ENCODE data around the gene SLC30A3.
"Not testable (repeated sequence)": the region's sequence is repeated elsewhere in the genome, so short reads cannot be mapped to it uniquely, and the experiment has no call there.

SLC30A3 gene

GRCh38 chr2:27262379-27263286 is at the start of gene SLC30A3:
Gene SLC30A3 (minus strand): TSS chr2:27263047. CDS start chr2:27262906, 141 bp downstream.
- peak; percentile 93 for DNase-seq (ENCODE audit: low spot score)

GRCh38 chr2:27312152-27312551 is 49.3 kb upstream of the SLC30A3 start:
- DNase-seq (ENCODE audit: low spot score) = no peak

GRCh38 chr2:27309651-27310050 is 46.8 kb upstream of the SLC30A3 start:
- DNase-seq (ENCODE audit: low spot score) = no peak

GRCh38 chr2:27308359-27308881 is 45.6 kb upstream of the SLC30A3 start, which contains the start of gene UCN:
Gene UCN (minus strand): TSS chr2:27308445. CDS start chr2:27307895, 550 bp downstream.
- DNase-seq (ENCODE audit: low spot score) = no peak

GRCh38 chr2:27307545-27308358 is 44.9 kb upstream of the SLC30A3 start:
- no peak for DNase-seq (ENCODE audit: low spot score)

GRCh38 chr2:27307287-27307544 is 44.4 kb upstream of the SLC30A3 start:
- DNase-seq (ENCODE audit: low spot score) = no peak

GRCh38 chr2:27306573-27307286 is 43.9 kb upstream of the SLC30A3 start:
- peak; percentile 37 for DNase-seq (ENCODE audit: low spot score)

- no peak for DNase-seq (ENCODE audit: low spot score)
These were observed 43.3 kb upstream of the SLC30A3 start for GRCh38 chr2:27306136-27306535.

GRCh38 chr2:27305516-27305915 is 42.7 kb upstream of the SLC30A3 start:
- no peak for DNase-seq (ENCODE audit: low spot score)

- DNase-seq (ENCODE audit: low spot score) = no peak
These were observed 41.8 kb upstream of the SLC30A3 start for GRCh38 chr2:27304488-27305240.

GRCh38 chr2:27303093-27304025 is 40.5 kb upstream of the SLC30A3 start:
- DNase-seq (ENCODE audit: low spot score) = peak; percentile 68

GRCh38 chr2:27300606-27301005 is 37.8 kb upstream of the SLC30A3 start:
- DNase-seq (ENCODE audit: low spot score) = not testable (repeated sequence)

GRCh38 chr2:27298391-27299080 is 35.7 kb upstream of the SLC30A3 start:
- no peak for DNase-seq (ENCODE audit: low spot score)

- no peak for DNase-seq (ENCODE audit: low spot score)
These were observed 34.3 kb upstream of the SLC30A3 start for GRCh38 chr2:27297195-27297594.

GRCh38 chr2:27296481-27296880 is 33.6 kb upstream of the SLC30A3 start:
- no peak for DNase-seq (ENCODE audit: low spot score)

GRCh38 chr2:27294928-27295327 is 32.1 kb upstream of the SLC30A3 start:
- no peak for DNase-seq (ENCODE audit: low spot score)

GRCh38 chr2:27291865-27292264 is 29.0 kb upstream of the SLC30A3 start:
- DNase-seq (ENCODE audit: low spot score) = peak; percentile 22

GRCh38 chr2:27290549-27290948 is 27.7 kb upstream of the SLC30A3 start:
- DNase-seq (ENCODE audit: low spot score) = peak; percentile 30

GRCh38 chr2:27288610-27289009 is 25.8 kb upstream of the SLC30A3 start:
- DNase-seq (ENCODE audit: low spot score) = no peak

- DNase-seq (ENCODE audit: low spot score) = no peak
These were observed 22.6 kb upstream of the SLC30A3 start for GRCh38 chr2:27285481-27285880.

Measured in germinal center (tissue), 1 donor.